HG03045 (cell line): ENCODE data around the gene TSHZ2.
"Not testable (repeated sequence)": the region's sequence is repeated elsewhere in the genome, so short reads cannot be mapped to it uniquely, and the experiment has no call there.

Source experiments
- ATAC-seq: cut with Tn5 transposase; IDR thresholded peaks from one replicate; pipeline ENCODE4 v1.9.1; 2021; ENCODE audit warnings: mild to moderate bottlenecking, moderate library complexity; ENCODE audit not compliant: unreplicated experiment

Gene TSHZ2

DNA sequence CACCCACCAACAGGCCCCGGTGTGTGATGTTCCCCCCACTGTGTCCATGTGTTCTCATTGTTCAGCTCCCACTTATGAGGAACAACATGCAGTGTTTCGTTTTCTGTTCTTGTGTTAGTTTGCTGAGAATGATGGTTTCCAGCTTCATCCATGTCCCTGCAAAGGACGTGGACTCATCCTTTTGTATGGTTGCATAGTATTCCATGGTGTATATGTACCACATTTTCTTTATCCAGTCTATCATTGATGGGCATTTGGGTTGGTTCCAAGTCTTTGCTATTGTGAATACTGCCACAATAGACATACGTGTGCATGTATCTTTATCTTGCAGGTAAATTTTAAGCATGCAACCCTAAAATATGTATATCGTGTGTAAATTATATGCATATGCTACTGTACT is 52.5 kb downstream of the TSHZ2 start:
- ATAC-seq, result not testable (repeated sequence)

- no peak for ATAC-seq
Observed at GRCh38 chr20:53027089-53027488, 54.9 kb downstream of the TSHZ2 start.

- no peak for ATAC-seq
Observed at GRCh38 chr20:53028337-53029007, 56.3 kb downstream of the TSHZ2 start.

- no peak for ATAC-seq
Observed at GRCh38 chr20:53030061-53030460, 57.9 kb downstream of the TSHZ2 start.

GRCh38 chr20:53032046-53032445 is 59.9 kb downstream of the TSHZ2 start:
- no peak for ATAC-seq

DNA sequence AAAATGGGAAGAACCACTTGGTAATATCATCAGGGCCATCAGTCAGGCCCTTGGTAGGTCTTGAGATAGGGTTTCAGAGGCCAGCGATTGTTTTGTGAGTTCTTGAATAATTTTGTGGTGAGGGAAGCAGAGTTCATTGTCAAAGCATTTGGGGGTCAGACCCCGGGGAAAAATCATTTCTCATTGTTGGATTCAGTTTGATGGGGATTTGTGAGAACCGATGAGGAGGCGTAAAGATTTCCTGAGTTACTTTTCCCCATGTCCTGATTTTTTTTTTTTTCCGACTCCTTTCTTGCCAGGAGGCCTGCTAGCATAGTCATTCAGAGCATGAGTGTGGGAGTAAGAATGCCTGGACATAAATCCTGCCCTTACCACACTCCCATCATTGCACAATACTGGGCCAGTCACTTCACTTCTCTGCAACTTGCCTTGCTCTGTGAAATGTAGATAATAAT is 60.3 kb downstream of the TSHZ2 start:
- ATAC-seq, result no peak

GRCh38 chr20:53033176-53033575 is 61.0 kb downstream of the TSHZ2 start:
- no peak for ATAC-seq

GRCh38 chr20:53034899-53035298 is 62.7 kb downstream of the TSHZ2 start:
- no peak for ATAC-seq

GRCh38 chr20:53036992-53037391 is 64.8 kb downstream of the TSHZ2 start:
- ATAC-seq, result no peak

DNA sequence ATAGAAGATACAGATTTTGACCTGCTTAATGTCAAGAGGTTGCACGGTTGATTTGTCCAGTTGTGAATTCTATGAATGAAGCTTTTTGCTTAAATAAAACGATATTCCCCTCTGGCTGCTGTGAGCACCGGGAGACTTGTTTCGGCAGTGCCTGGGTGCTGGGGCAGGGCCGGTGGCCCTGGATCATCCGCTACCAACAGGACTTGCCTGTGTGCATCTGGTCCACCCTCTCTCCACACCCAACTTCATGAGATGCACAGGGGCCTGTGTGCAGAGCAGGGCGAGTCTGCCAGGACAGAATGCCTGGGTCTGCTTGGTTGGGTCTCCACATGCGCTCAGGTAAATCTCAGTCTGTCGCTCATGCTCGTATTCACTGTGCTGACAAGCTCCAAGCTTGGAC is 65.5 kb downstream of the TSHZ2 start:
- no peak for ATAC-seq

- no peak for ATAC-seq
Observed at GRCh38 chr20:53038299-53038698, 66.1 kb downstream of the TSHZ2 start.

DNA sequence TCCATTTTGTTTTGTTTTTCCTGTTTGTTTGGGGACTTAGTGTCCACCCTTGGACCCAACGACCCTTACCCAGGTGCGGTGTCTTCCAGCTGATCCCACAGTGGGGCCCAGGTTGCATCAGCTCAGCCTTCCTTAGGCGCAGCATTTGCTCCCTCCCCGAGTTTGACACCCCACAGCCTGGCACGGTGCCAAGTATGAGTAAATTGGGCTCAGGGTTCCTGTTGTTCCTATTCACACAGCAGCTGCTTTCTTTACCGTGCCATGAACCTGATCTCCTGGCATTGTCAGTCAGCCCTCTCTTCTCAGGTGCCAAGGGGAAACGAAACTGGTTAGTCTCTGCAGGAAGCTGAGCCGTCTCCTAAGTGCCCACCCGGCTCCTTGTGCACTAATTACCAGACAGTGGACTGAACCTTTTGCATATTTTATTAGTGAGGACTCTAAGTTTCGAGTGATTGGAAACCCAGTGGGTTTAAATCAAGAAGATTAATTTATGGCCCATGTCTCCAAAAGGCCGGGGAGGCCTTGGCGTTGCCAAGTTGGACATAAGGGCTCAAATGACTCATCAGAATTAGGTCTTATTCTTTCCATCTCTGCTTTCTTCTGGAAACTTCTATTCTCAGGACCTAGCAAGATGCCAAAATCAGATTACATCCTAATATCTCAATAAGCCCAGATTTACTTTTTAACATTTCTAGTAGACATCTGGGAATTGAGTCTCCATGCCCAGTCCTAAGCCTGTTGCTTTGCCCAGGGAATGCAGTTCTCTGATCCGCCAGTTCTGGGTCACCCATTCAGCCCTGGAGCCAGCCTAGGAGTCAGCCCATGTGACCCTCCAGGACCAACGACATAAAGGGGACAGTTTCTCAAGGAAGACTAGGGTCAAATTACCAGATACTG is 68.8 kb downstream of the TSHZ2 start:
- no peak for ATAC-seq

GRCh38 chr20:53042521-53042920 is 70.4 kb downstream of the TSHZ2 start:
- no peak for ATAC-seq

DNA sequence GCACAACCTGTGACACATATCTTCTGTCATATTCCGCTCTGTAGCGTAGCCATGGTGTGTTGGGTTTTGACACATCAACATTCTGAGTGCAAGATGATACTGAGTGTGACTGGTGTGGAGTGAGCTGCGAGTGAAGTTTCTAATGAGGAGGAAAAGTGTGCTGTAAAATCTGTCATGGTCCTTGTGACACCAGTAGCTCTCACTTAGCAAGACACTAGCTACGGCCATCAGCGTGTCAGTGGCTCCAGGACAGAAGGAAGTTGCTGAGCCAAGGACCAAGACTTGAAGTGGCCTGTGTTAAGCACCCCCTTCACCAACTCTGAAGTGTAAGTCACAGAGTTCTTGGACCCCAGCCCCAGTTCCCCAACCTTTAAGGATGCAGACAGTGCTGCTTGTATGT is 72.1 kb downstream of the TSHZ2 start:
- ATAC-seq, result no peak

DNA sequence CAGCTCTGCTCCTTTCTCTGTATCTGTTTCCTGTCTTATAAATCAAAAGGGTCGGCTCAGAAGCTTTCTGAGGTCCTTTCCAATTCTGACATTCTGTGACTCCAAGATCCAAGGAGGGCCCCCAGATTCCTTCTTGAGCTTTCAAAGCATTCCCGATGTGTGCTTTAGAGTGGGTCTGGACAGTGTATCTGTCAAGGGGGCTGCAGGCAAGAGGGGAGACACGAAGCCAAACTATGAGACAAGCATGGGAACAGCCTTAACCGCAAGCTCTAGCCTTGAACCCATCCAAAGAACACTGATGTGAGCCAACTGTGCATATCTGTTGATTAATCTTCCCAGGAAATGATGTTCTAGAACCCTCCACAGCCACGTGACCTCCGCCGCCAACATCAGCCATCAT is 73.8 kb downstream of the TSHZ2 start:
- no peak for ATAC-seq

DNA sequence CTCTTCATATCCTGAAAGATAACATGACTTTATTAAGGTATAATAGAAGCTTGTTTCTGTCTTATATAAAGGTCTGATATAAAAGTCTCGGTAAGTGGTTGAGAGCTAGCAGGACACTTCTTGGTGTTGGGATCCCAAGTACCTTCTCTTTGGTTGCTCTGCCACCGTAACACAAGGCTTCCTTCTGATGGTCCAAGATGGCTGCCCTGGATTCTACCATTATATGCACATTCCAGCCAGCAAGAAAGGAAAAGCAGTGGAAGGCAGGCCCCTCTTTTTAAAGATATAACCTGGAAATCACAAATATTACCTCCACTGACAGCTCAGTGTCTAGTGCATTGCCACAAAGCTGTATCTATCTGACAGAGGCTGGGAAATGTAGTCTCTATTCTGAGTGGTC is 75.0 kb downstream of the TSHZ2 start:
- ATAC-seq, result no peak

GRCh38 chr20:53048387-53048786 is 76.2 kb downstream of the TSHZ2 start:
- ATAC-seq, result no peak

GRCh38 chr20:53050338-53050737 is 78.2 kb downstream of the TSHZ2 start:
- ATAC-seq, result no peak

GRCh38 chr20:53052380-53052779 is 80.2 kb downstream of the TSHZ2 start:
- ATAC-seq, result no peak

DNA sequence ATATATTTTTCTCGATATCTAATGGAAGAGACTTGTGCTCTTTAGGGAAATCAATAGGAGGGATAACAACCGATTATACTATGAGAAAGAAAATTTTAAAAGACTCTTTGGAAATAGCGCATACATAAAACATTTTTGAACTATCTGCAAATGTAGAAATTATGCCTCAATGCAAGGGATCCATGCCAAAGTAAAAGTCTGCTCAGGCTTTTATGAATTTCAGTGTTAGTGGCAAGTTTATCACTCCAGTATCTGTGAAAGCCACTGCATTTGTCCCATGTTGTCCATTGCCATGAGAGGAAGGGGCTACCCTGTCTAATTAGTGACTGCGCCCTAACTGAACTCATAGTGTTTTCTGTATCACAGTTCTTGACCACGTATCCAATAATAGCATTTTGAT is 81.4 kb downstream of the TSHZ2 start:
- no peak for ATAC-seq

GRCh38 chr20:53055367-53056067 is 83.4 kb downstream of the TSHZ2 start:
- no peak for ATAC-seq

DNA sequence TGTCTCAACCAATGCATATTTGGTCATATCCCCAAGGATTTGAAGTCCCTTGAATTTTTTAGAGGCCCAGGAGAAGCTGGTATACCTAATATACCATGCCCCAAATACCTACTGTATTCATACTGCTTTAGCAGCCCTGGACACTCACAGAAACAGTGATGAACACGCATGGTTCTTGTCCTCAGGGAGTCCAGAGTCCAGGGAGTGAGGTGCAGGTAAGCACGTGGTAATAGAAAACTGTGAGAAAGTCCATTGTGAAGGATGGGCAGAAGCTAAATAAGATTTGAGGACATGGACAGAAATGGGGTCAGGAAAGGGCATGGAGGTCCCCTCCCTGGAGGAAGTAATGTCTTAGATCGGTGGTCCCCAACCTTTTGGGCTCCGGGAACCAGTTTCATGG is 85.4 kb downstream of the TSHZ2 start:
- no peak for ATAC-seq
